Neural cell (in vitro differentiated cells): ENCODE measurements around the gene ZNF585A. TPM values are rescaled to one million over a fixed set of nuclear protein-coding genes. Genes with fewer than 3 reads are reported as not detected.

Experiments
- H2AFZ ChIP-seq: fragments of 200-600, 300-800 bp; sonication (generic), shearing (Covaris generic); 2 replicates; pipeline ENCODE4 v1.6.0; 2014; ENCODE audit warnings: low read depth, mild to moderate bottlenecking, antibody characterized with exemption, low read length, moderate library complexity
- H3F3A ChIP-seq: fragments of 200-600 bp; shearing (Covaris generic); 2 replicates; pipeline ENCODE4 v1.6.1; 2016; ENCODE audit warnings: mild to moderate bottlenecking, moderate library complexity, mixed read lengths, antibody characterized with exemption, low read length; ENCODE audit not compliant: insufficient read depth, poor library complexity, severe bottlenecking
- H3K27ac ChIP-seq: fragments of 200-600, 300-800 bp; sonication (generic), shearing (Covaris generic); 2 replicates; pipeline ENCODE4 v1.5.1; 2014; ENCODE audit warnings: mild to moderate bottlenecking, low read length, moderate library complexity
- H3K27me3 ChIP-seq: fragments of 300-800, 200-600 bp; sonication (generic), shearing (Covaris generic); 2 replicates; pipeline ENCODE4 v1.6.0; 2014; ENCODE audit warnings: mild to moderate bottlenecking, low read depth, low read length, moderate library complexity; ENCODE audit not compliant: insufficient read depth
- H3K36me3 ChIP-seq: fragments of 300-800, 200-600 bp; sonication (generic), shearing (Covaris generic); 2 replicates; pipeline ENCODE4 v1.5.1; 2014; ENCODE audit warnings: mild to moderate bottlenecking, antibody characterized with exemption, low read length, moderate library complexity; ENCODE audit not compliant: insufficient read depth
- H3K4me2 ChIP-seq: fragments of 300-800, 200-600 bp; sonication (generic), shearing (Covaris generic); 2 replicates; pipeline ENCODE4 v1.6.0; 2014; ENCODE audit warnings: mild to moderate bottlenecking, low read length
- H3K4me3 ChIP-seq: fragments of 300-800, 200-600 bp; sonication (generic), shearing (Covaris generic); 2 replicates; pipeline ENCODE4 v1.5.1; 2014; ENCODE audit warnings: mild to moderate bottlenecking, low read length, moderate library complexity
- H3K79me2 ChIP-seq: fragments of 200-600 bp; shearing (Covaris generic); replicated peaks from 2 replicates; pipeline ENCODE4 v1.6.0; 2014; ENCODE audit warnings: mild to moderate bottlenecking, low read length, moderate library complexity; ENCODE audit not compliant: insufficient read depth
- H3K9ac ChIP-seq: fragments of 300-800, 200-600 bp; sonication (generic), shearing (Covaris generic); 2 replicates; pipeline ENCODE4 v1.6.1; 2016; ENCODE audit warnings: mild to moderate bottlenecking, low read length, mixed read lengths
- H3K9me2 ChIP-seq: fragments of 200-600 bp; shearing (Covaris generic); 2 replicates; pipeline ENCODE4 v1.6.1; 2016; ENCODE audit warnings: mild to moderate bottlenecking, low read length, mixed read lengths; ENCODE audit not compliant: insufficient read depth
- H3K9me3 ChIP-seq: fragments of 200-600, 300-800 bp; sonication (generic), shearing (Covaris generic); 2 replicates; pipeline ENCODE4 v1.6.1; 2016; ENCODE audit warnings: mild to moderate bottlenecking, mixed run types, low read length, moderate library complexity, mixed read lengths
- H4K20me1 ChIP-seq: fragments of 200-600 bp; shearing (Covaris generic); 2 replicates; pipeline ENCODE4 v1.6.1; 2016; ENCODE audit warnings: mild to moderate bottlenecking, mixed run types; ENCODE audit not compliant: insufficient read depth
- CTCF ChIP-seq: fragments of 450-650 bp; IDR thresholded peaks from 2 replicates; pipeline ENCODE4 v1.5.1; 2014; ENCODE audit warnings: antibody characterized with exemption, mild to moderate bottlenecking, moderate library complexity; ENCODE audit not compliant: poor library complexity, severe bottlenecking
- EP300 ChIP-seq: fragments of 450-650 bp; conservative IDR thresholded peaks from 2 replicates; pipeline ENCODE4 v1.6.1; 2014; ENCODE audit warnings: antibody characterized with exemption, mild to moderate bottlenecking, moderate library complexity; ENCODE audit not compliant: poor library complexity, severe bottlenecking
- EZH2 ChIP-seq: fragments of 200-600, 300-800 bp; shearing (Covaris generic), sonication (generic); IDR thresholded peaks from 2 replicates; pipeline ENCODE4 v1.6.1; 2014; ENCODE audit warnings: antibody characterized with exemption, low read length, borderline replicate concordance, mild to moderate bottlenecking; ENCODE audit not compliant: insufficient read depth, poor library complexity, severe bottlenecking
- MXI1 ChIP-seq: fragments of 450-650 bp; conservative IDR thresholded peaks from 2 replicates; pipeline ENCODE4 v1.6.1; 2014; ENCODE audit warnings: antibody characterized with exemption, mild to moderate bottlenecking; ENCODE audit not compliant: poor library complexity, severe bottlenecking
- POLR2AphosphoS5 ChIP-seq: IDR thresholded peaks from 2 replicates; pipeline ENCODE4 v1.6.1; 2012
- RAD21 ChIP-seq: fragments of 450-650 bp; conservative IDR thresholded peaks from 2 replicates; pipeline ENCODE4 v1.6.1; 2014; ENCODE audit warnings: antibody characterized with exemption, mild to moderate bottlenecking, moderate library complexity
- REST ChIP-seq: IDR thresholded peaks from 2 replicates; pipeline ENCODE4 v1.6.1; 2012; ENCODE audit warnings: borderline replicate concordance
- SMC3 ChIP-seq: fragments of 450-650 bp; conservative IDR thresholded peaks from 2 replicates; pipeline ENCODE4 v1.6.1; 2014; ENCODE audit warnings: antibody characterized with exemption, mild to moderate bottlenecking, moderate library complexity; ENCODE audit not compliant: poor library complexity
- TAF1 ChIP-seq: IDR thresholded peaks from 2 replicates; pipeline ENCODE4 v1.6.1; 2012; ENCODE audit warnings: low read depth
- polyA plus RNA-seq: library from polyadenylated mRNA; depleted of rRNA; stranded (reverse); fragments of >200 nt; gene quantifications from 2 replicates; pipeline ENCODE4 v1.2.3, GENCODE V29; 2014

The ZNF585A gene
- polyA plus RNA-seq, 1 donor from 2014 or later: 26.3 TPM

- Histone ChIP-seq H3K36me3 (peaks cover under 1% of the 10 kb centered on the region), H3K27me3 (no peaks in the 10 kb centered on the region), H3K79me2 (peaks cover 9% of the 10 kb centered on the region), H4K20me1 (no peaks in the 10 kb centered on the region), H3K9ac (no peak overlapping the region), H3K9me3 (no peaks in the 10 kb centered on the region), H3K9me2 (no peaks in the 10 kb centered on the region), H2AFZ (no peak overlapping the region), H3F3A (no peaks in the 10 kb centered on the region), H3K27ac (no peak overlapping the region), H3K4me3 (no peak overlapping the region), H3K4me2 (no peak overlapping the region)
- TF ChIP-seq CTCF: no peak
- TF ChIP-seq EP300: no peak
- no peak for TF ChIP-seq SMC3
Measured at GRCh38 chr19:37220383-37220782, 47.9 kb upstream of the ZNF585A start.

- Histone ChIP-seq H3K9ac (peak overlapping the region; percentile 87), H3K79me2 (peaks cover 9% of the 10 kb centered on the region), H2AFZ (peak overlapping the region; percentile 100), H3K27me3 (no peaks in the 10 kb centered on the region), H3F3A (no peaks in the 10 kb centered on the region), H3K36me3 (no peaks in the 10 kb centered on the region), H3K27ac (peak overlapping the region; percentile 87), H3K4me3 (peak overlapping the region; percentile 88), H4K20me1 (no peaks in the 10 kb centered on the region), H3K9me2 (no peaks in the 10 kb centered on the region), H3K4me2 (peak overlapping the region; percentile 95), H3K9me3 (no peaks in the 10 kb centered on the region)
- TF ChIP-seq TAF1 (no peak), EP300 (no peak), REST (no peak), MXI1 (no peak), CTCF (no peak), SMC3 (no peak), EZH2 (no peak), POLR2AphosphoS5 (no peak), RAD21 (no peak)
Measured at GRCh38 chr19:37218592-37218935, 46.1 kb upstream of the ZNF585A start.
